Neural cell (in vitro differentiated cells): Measurements from ENCODE around the gene FAM209A. TPM values are rescaled to one million over a fixed set of nuclear protein-coding genes. Genes with fewer than 3 reads are reported as not detected.

ENCODE experiments used
- H2AFZ ChIP-seq: fragments of 200-600, 300-800 bp; sonication (generic), shearing (Covaris generic); 2 replicates; pipeline ENCODE4 v1.6.0; 2014; ENCODE audit warnings: low read depth, mild to moderate bottlenecking, antibody characterized with exemption, low read length, moderate library complexity
- H3F3A ChIP-seq: fragments of 200-600 bp; shearing (Covaris generic); 2 replicates; pipeline ENCODE4 v1.6.1; 2016; ENCODE audit warnings: mild to moderate bottlenecking, moderate library complexity, mixed read lengths, antibody characterized with exemption, low read length; ENCODE audit not compliant: insufficient read depth, poor library complexity, severe bottlenecking
- H3K27ac ChIP-seq: fragments of 200-600, 300-800 bp; sonication (generic), shearing (Covaris generic); 2 replicates; pipeline ENCODE4 v1.5.1; 2014; ENCODE audit warnings: mild to moderate bottlenecking, low read length, moderate library complexity
- H3K27me3 ChIP-seq: fragments of 300-800, 200-600 bp; sonication (generic), shearing (Covaris generic); 2 replicates; pipeline ENCODE4 v1.6.0; 2014; ENCODE audit warnings: mild to moderate bottlenecking, low read depth, low read length, moderate library complexity; ENCODE audit not compliant: insufficient read depth
- H3K36me3 ChIP-seq: fragments of 300-800, 200-600 bp; sonication (generic), shearing (Covaris generic); 2 replicates; pipeline ENCODE4 v1.5.1; 2014; ENCODE audit warnings: mild to moderate bottlenecking, antibody characterized with exemption, low read length, moderate library complexity; ENCODE audit not compliant: insufficient read depth
- H3K4me2 ChIP-seq: fragments of 300-800, 200-600 bp; sonication (generic), shearing (Covaris generic); 2 replicates; pipeline ENCODE4 v1.6.0; 2014; ENCODE audit warnings: mild to moderate bottlenecking, low read length
- H3K4me3 ChIP-seq: fragments of 300-800, 200-600 bp; sonication (generic), shearing (Covaris generic); 2 replicates; pipeline ENCODE4 v1.5.1; 2014; ENCODE audit warnings: mild to moderate bottlenecking, low read length, moderate library complexity
- H3K79me2 ChIP-seq: fragments of 200-600 bp; shearing (Covaris generic); replicated peaks from 2 replicates; pipeline ENCODE4 v1.6.0; 2014; ENCODE audit warnings: mild to moderate bottlenecking, low read length, moderate library complexity; ENCODE audit not compliant: insufficient read depth
- H3K9ac ChIP-seq: fragments of 300-800, 200-600 bp; sonication (generic), shearing (Covaris generic); 2 replicates; pipeline ENCODE4 v1.6.1; 2016; ENCODE audit warnings: mild to moderate bottlenecking, low read length, mixed read lengths
- H3K9me2 ChIP-seq: fragments of 200-600 bp; shearing (Covaris generic); 2 replicates; pipeline ENCODE4 v1.6.1; 2016; ENCODE audit warnings: mild to moderate bottlenecking, low read length, mixed read lengths; ENCODE audit not compliant: insufficient read depth
- H3K9me3 ChIP-seq: fragments of 200-600, 300-800 bp; sonication (generic), shearing (Covaris generic); 2 replicates; pipeline ENCODE4 v1.6.1; 2016; ENCODE audit warnings: mild to moderate bottlenecking, mixed run types, low read length, moderate library complexity, mixed read lengths
- H4K20me1 ChIP-seq: fragments of 200-600 bp; shearing (Covaris generic); 2 replicates; pipeline ENCODE4 v1.6.1; 2016; ENCODE audit warnings: mild to moderate bottlenecking, mixed run types; ENCODE audit not compliant: insufficient read depth
- EP300 ChIP-seq: fragments of 450-650 bp; conservative IDR thresholded peaks from 2 replicates; pipeline ENCODE4 v1.6.1; 2014; ENCODE audit warnings: antibody characterized with exemption, mild to moderate bottlenecking, moderate library complexity; ENCODE audit not compliant: poor library complexity, severe bottlenecking
- EZH2 ChIP-seq: fragments of 200-600, 300-800 bp; shearing (Covaris generic), sonication (generic); IDR thresholded peaks from 2 replicates; pipeline ENCODE4 v1.6.1; 2014; ENCODE audit warnings: antibody characterized with exemption, low read length, borderline replicate concordance, mild to moderate bottlenecking; ENCODE audit not compliant: insufficient read depth, poor library complexity, severe bottlenecking
- MXI1 ChIP-seq: fragments of 450-650 bp; conservative IDR thresholded peaks from 2 replicates; pipeline ENCODE4 v1.6.1; 2014; ENCODE audit warnings: antibody characterized with exemption, mild to moderate bottlenecking; ENCODE audit not compliant: poor library complexity, severe bottlenecking
- POLR2AphosphoS5 ChIP-seq: IDR thresholded peaks from 2 replicates; pipeline ENCODE4 v1.6.1; 2012
- RAD21 ChIP-seq: fragments of 450-650 bp; conservative IDR thresholded peaks from 2 replicates; pipeline ENCODE4 v1.6.1; 2014; ENCODE audit warnings: antibody characterized with exemption, mild to moderate bottlenecking, moderate library complexity
- SMC3 ChIP-seq: fragments of 450-650 bp; conservative IDR thresholded peaks from 2 replicates; pipeline ENCODE4 v1.6.1; 2014; ENCODE audit warnings: antibody characterized with exemption, mild to moderate bottlenecking, moderate library complexity; ENCODE audit not compliant: poor library complexity
- TAF1 ChIP-seq: IDR thresholded peaks from 2 replicates; pipeline ENCODE4 v1.6.1; 2012; ENCODE audit warnings: low read depth
- polyA plus RNA-seq: library from polyadenylated mRNA; depleted of rRNA; stranded (reverse); fragments of >200 nt; gene quantifications from 2 replicates; pipeline ENCODE4 v1.2.3, GENCODE V29; 2014
- TF ChIP-seq, protein P1 (sequence below): IDR thresholded peaks from 2 replicates; pipeline ENCODE4 v1.6.1; 2012; ENCODE audit warnings: borderline replicate concordance
- TF ChIP-seq, protein P2 (sequence below): fragments of 450-650 bp; IDR thresholded peaks from 2 replicates; pipeline ENCODE4 v1.5.1; 2014; ENCODE audit warnings: antibody characterized with exemption, mild to moderate bottlenecking, moderate library complexity; ENCODE audit not compliant: poor library complexity, severe bottlenecking

FAM209A gene
- polyA plus RNA-seq, 1 donor from 2014 or later = not detected

DNA sequence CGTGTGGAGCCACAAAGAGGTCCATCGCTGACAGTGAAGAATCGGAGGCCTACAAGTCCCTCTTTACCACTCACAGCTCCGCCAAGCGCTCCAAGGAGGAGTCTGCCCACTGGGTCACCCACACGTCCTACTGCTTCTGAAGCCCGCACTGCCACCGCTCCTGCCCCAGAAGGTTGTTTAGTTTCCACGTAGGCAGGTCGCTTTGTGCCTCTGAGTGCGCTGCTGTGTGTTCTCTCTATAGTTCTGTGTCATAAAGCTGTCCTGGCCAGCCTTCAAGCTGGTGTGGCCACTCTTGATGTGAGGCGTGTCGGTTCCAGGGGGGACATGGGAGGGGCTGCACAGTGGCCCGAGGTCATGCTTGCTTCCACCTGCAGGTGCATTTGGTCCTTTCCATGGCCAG lies 6.4 kb upstream of the FAM209A start:
- H3K9me3 ChIP-seq = no peaks in the 10 kb centered on the region
- peaks cover 14% of the 10 kb centered on the region for H3K36me3 ChIP-seq
- no peaks in the 10 kb centered on the region for H3K79me2 ChIP-seq
- no peak overlapping the region for H3K4me2 ChIP-seq
- no peak overlapping the region for H3K4me3 ChIP-seq
- H3K27me3 ChIP-seq = no peaks in the 10 kb centered on the region
- H2AFZ ChIP-seq = no peak overlapping the region
- TF ChIP-seq, protein P1, sequence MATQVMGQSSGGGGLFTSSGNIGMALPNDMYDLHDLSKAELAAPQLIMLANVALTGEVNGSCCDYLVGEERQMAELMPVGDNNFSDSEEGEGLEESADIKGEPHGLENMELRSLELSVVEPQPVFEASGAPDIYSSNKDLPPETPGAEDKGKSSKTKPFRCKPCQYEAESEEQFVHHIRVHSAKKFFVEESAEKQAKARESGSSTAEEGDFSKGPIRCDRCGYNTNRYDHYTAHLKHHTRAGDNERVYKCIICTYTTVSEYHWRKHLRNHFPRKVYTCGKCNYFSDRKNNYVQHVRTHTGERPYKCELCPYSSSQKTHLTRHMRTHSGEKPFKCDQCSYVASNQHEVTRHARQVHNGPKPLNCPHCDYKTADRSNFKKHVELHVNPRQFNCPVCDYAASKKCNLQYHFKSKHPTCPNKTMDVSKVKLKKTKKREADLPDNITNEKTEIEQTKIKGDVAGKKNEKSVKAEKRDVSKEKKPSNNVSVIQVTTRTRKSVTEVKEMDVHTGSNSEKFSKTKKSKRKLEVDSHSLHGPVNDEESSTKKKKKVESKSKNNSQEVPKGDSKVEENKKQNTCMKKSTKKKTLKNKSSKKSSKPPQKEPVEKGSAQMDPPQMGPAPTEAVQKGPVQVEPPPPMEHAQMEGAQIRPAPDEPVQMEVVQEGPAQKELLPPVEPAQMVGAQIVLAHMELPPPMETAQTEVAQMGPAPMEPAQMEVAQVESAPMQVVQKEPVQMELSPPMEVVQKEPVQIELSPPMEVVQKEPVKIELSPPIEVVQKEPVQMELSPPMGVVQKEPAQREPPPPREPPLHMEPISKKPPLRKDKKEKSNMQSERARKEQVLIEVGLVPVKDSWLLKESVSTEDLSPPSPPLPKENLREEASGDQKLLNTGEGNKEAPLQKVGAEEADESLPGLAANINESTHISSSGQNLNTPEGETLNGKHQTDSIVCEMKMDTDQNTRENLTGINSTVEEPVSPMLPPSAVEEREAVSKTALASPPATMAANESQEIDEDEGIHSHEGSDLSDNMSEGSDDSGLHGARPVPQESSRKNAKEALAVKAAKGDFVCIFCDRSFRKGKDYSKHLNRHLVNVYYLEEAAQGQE = no peak
- no peak for TF ChIP-seq MXI1
- no peak for TF ChIP-seq EZH2
- TF ChIP-seq RAD21 = no peak
- no peak for TF ChIP-seq TAF1
- TF ChIP-seq POLR2AphosphoS5 = no peak
- TF ChIP-seq, protein P2, sequence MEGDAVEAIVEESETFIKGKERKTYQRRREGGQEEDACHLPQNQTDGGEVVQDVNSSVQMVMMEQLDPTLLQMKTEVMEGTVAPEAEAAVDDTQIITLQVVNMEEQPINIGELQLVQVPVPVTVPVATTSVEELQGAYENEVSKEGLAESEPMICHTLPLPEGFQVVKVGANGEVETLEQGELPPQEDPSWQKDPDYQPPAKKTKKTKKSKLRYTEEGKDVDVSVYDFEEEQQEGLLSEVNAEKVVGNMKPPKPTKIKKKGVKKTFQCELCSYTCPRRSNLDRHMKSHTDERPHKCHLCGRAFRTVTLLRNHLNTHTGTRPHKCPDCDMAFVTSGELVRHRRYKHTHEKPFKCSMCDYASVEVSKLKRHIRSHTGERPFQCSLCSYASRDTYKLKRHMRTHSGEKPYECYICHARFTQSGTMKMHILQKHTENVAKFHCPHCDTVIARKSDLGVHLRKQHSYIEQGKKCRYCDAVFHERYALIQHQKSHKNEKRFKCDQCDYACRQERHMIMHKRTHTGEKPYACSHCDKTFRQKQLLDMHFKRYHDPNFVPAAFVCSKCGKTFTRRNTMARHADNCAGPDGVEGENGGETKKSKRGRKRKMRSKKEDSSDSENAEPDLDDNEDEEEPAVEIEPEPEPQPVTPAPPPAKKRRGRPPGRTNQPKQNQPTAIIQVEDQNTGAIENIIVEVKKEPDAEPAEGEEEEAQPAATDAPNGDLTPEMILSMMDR = no peak
- TF ChIP-seq SMC3 = no peak
- TF ChIP-seq EP300 = no peak
- H3K27ac ChIP-seq = no peak overlapping the region
- no peaks in the 10 kb centered on the region for H4K20me1 ChIP-seq
- no peak overlapping the region for H3K9ac ChIP-seq
- no peaks in the 10 kb centered on the region for H3K9me2 ChIP-seq
- no peaks in the 10 kb centered on the region for H3F3A ChIP-seq

DNA sequence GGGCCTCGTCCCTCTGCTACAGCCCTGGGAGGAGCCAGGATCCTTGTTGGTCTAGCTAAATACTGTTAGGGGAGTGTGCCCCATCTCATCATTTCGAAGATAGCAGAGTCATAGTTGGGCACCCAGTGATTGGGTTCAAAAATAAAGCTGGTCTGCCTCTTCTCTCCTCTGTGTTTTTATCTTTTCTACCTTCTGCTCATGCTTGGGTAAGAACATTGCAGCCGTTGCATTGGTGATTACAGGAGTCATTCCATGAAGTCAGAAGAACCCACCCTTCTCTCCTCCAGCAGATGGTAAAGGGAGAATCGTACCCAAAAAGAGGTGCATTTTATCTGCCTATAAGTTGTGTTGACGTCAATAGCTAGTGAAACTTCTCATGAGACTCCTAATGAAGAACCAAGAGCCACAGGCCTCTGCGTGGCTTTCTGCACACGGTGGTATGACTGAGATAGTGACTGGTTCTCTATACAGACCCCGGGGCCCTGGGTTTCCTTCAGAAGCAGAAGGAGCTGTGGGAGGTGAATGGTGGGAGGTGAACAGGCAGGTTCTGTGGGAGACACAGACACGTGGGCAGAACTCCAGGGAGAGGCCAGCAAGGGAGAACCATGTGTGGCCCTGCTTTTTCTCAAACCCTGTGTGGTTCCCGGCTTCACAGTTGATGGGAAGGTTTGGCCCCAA lies 5.7 kb upstream of the FAM209A start:
- Histone ChIP-seq H3K27ac (no peak overlapping the region), H2AFZ (no peak overlapping the region), H3K9ac (no peak overlapping the region), H3F3A (no peaks in the 10 kb centered on the region), H3K4me2 (no peak overlapping the region), H4K20me1 (no peaks in the 10 kb centered on the region), H3K27me3 (no peaks in the 10 kb centered on the region), H3K9me2 (no peaks in the 10 kb centered on the region), H3K79me2 (no peaks in the 10 kb centered on the region), H3K9me3 (no peaks in the 10 kb centered on the region), H3K4me3 (no peak overlapping the region), H3K36me3 (peaks cover 14% of the 10 kb centered on the region)
- TF ChIP-seq, protein P2 = no peak
- TF ChIP-seq EP300 (no peak), SMC3 (no peak), TAF1 (no peak), RAD21 (no peak), EZH2 (no peak), POLR2AphosphoS5 (no peak), MXI1 (no peak)
- TF ChIP-seq, protein P1 = no peak
